SK-N-SH (cell line): ENCODE measurements around the gene ATF6. TPM values are rescaled to one million over a fixed set of nuclear protein-coding genes. Genes with fewer than 3 reads are reported as not detected.
A peak's percentile ranks its signal among the peaks of the same experiment; 100 is the strongest.

ENCODE experiments used
- CTCF ChIA-PET: fragments of 300-600, 350-600 bp; formaldehyde crosslinking; extraction: SDS; loops from one replicate; lab custom pipeline; 2021; lab: Yijun Ruan, JAX
- POLR2A ChIA-PET: fragments of 350-600 bp; sonication (Branson Sonifier 250); formaldehyde crosslinking; extraction: SDS; loops from one replicate; lab custom pipeline; 2020; ENCODE audit warnings: antibody characterized with exemption, inconsistent platforms; lab: Yijun Ruan, JAX
- DNase-seq: peaks from one replicate; pipeline ENCODE4 v3.0.0; 2012
- H2AFZ ChIP-seq: fragments of 200-600 bp; sonication (generic); 2 replicates; pipeline ENCODE4 v1.8.1; 2016; ENCODE audit warnings: antibody characterized with exemption, mild to moderate bottlenecking, low read depth
- H3F3A ChIP-seq: fragments of 200-600 bp; sonication (generic); replicated peaks from 2 replicates; pipeline ENCODE3; 2016; ENCODE audit warnings: antibody characterized with exemption, mild to moderate bottlenecking; ENCODE audit not compliant: insufficient read depth
- H3K27ac ChIP-seq, 2 experiments: fragments of 200-500 bp in 1 of 2; fragments of 200-600 bp in 1 of 2; sonication (Bioruptor generic) in 1 of 2; sonication (generic), shearing (Covaris generic) in 1 of 2; 2 replicates each; pipeline versions ENCODE4 v1.5.1 to v1.6.1; 2014 to 2016; ENCODE audit warnings: low read depth in 2 of 2, inconsistent platforms in 1 of 2, low read length in 1 of 2, mild to moderate bottlenecking in 1 of 2, mixed read lengths in 1 of 2
- H3K27me3 ChIP-seq: fragments of 200-600 bp; sonication (generic), shearing (Covaris generic); 2 replicates; pipeline ENCODE4 v1.6.1; 2016; ENCODE audit warnings: mixed run types; ENCODE audit not compliant: insufficient read depth
- H3K36me3 ChIP-seq, 2 experiments: fragments of 200-500 bp in 1 of 2; fragments of 200-600 bp in 1 of 2; sonication (Bioruptor generic) in 1 of 2; sonication (generic) in 1 of 2; replicated peaks in 1 of 2; 2 replicates each; pipeline versions ENCODE3 to v1.5.1; 2014 to 2016; ENCODE audit warnings: low read length in 1 of 2, mild to moderate bottlenecking in 1 of 2; ENCODE audit not compliant: insufficient read depth in 2 of 2, control insufficient read depth in 1 of 2
- H3K4me1 ChIP-seq, 2 experiments: fragments of 200-500 bp in 1 of 2; fragments of 200-600 bp in 1 of 2; sonication (Bioruptor generic) in 1 of 2; sonication (generic), shearing (Covaris generic) in 1 of 2; 2 replicates each; pipeline versions ENCODE4 v1.5.1 to v1.6.1; 2014 to 2016; ENCODE audit warnings: low read depth in 1 of 2, low read length in 1 of 2, mixed run types in 1 of 2; ENCODE audit not compliant: insufficient read depth in 2 of 2, control insufficient read depth in 1 of 2
- H3K4me2 ChIP-seq: fragments of 200-600 bp; sonication (generic), shearing (Covaris generic); 2 replicates; pipeline ENCODE4 v1.6.1; 2017; ENCODE audit warnings: mixed run types
- H3K4me3 ChIP-seq, 2 experiments: fragments of 200-500 bp in 1 of 2; fragments of 200-600 bp in 1 of 2; sonication (Bioruptor generic) in 1 of 2; sonication (generic), shearing (Covaris generic) in 1 of 2; 2 replicates each; pipeline versions ENCODE4 v1.5.1 to v1.8.1; 2014 to 2016; ENCODE audit warnings: low read depth in 2 of 2, inconsistent platforms in 1 of 2, low read length in 1 of 2, mild to moderate bottlenecking in 1 of 2, mixed read lengths in 1 of 2, moderate library complexity in 1 of 2
- H3K79me2 ChIP-seq: fragments of 200-600 bp; sonication (generic); 2 replicates; pipeline ENCODE4 v1.8.1; 2017; ENCODE audit warnings: mild to moderate bottlenecking; ENCODE audit not compliant: insufficient read depth
- H3K9ac ChIP-seq: fragments of 200-600 bp; sonication (generic); 2 replicates; pipeline ENCODE4 v1.6.1; 2017; ENCODE audit warnings: mixed run types
- H3K9me2 ChIP-seq: fragments of 200-600 bp; sonication (generic); 2 replicates; pipeline ENCODE4 v1.6.1; 2017; ENCODE audit warnings: mixed run types
- H3K9me3 ChIP-seq: fragments of 200-600 bp; sonication (generic); 2 replicates; pipeline ENCODE4 v1.6.1; 2017; ENCODE audit warnings: mixed run types, mild to moderate bottlenecking, moderate library complexity
- H4K20me1 ChIP-seq: fragments of 200-600 bp; sonication (generic); 2 replicates; pipeline ENCODE4 v1.6.1; 2017; ENCODE audit warnings: mild to moderate bottlenecking, mixed run types; ENCODE audit not compliant: insufficient read depth
- EP300 ChIP-seq, 2 experiments: IDR thresholded peaks; 2 replicates each; pipeline versions ENCODE4 v1.4.0 to v1.6.1; 2012; ENCODE audit warnings: borderline replicate concordance in 1 of 2, low read depth in 1 of 2, low read length in 1 of 2
- FOSL2 ChIP-seq: IDR thresholded peaks from 2 replicates; pipeline ENCODE4 v1.4.0; 2012; ENCODE audit warnings: low read depth, mild to moderate bottlenecking, moderate library complexity, borderline replicate concordance
- GABPA ChIP-seq: IDR thresholded peaks from 2 replicates; pipeline ENCODE4 v1.4.0; 2012; ENCODE audit warnings: low read depth, mild to moderate bottlenecking
- JUND ChIP-seq: IDR thresholded peaks from 2 replicates; pipeline ENCODE4 v1.4.0; 2012
- MEF2A ChIP-seq: IDR thresholded peaks from 2 replicates; pipeline ENCODE4 v1.4.0; 2012; ENCODE audit warnings: low read depth, borderline replicate concordance
- NFIC ChIP-seq: IDR thresholded peaks from 2 replicates; pipeline ENCODE4 v1.4.0; 2012; ENCODE audit warnings: borderline replicate concordance
- POLR2AphosphoS5 ChIP-seq: IDR thresholded peaks from 2 replicates; pipeline ENCODE4 v1.6.1; 2012; ENCODE audit warnings: low read depth, low read length
- RAD21 ChIP-seq: IDR thresholded peaks from 2 replicates; pipeline ENCODE4 v1.6.1; 2012; ENCODE audit warnings: mild to moderate bottlenecking, low read length
- TCF12 ChIP-seq: IDR thresholded peaks from 2 replicates; pipeline ENCODE4 v1.4.0; 2012
- WGBS: methylation state at CpG from one replicate; pipeline ENCODE4 v1.1.6; 2017; ENCODE audit warnings: low lambda C conversion rate; 5-methylcytosine and 5-hydroxymethylcytosine counted together
- polyA plus RNA-seq, 3 experiments: library from polyadenylated mRNA; depleted of rRNA; stranded (reverse); fragments of >200 nt; gene quantifications; 2 replicates each; pipeline ENCODE4 v1.2.3, GENCODE V29; 2012
- TF ChIP-seq, protein P1 (sequence below): IDR thresholded peaks from 2 replicates; pipeline ENCODE4 v1.6.1; 2012; ENCODE audit warnings: mild to moderate bottlenecking, low read depth, low read length, moderate library complexity
- TF ChIP-seq, protein P2 (sequence below): IDR thresholded peaks from 2 replicates; pipeline ENCODE4; 2012

ATF6 gene
- polyA plus RNA-seq, 1 of the 3 experiments (the other 2 are of a cell fraction), result 8.8 TPM

DNA sequence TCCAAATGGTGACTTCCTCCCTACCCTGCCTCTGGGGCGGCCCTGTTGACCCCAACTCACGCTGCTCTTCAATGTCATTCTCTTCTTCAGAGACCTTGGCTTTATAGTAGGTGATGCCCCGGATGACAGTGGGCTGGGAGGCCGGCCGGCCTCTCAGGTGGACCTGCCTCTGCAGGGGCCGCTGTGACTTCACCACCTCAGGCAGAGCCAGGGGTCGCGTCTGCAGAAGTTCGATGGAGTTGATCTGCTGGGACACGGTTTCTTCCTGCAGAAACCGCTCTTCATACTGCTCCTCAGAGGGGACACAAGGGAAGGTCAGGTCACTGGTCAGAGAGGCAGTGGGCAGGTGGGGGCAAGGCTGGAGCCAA, 233.9 kb downstream of the ATF6 start (continued):
- TF ChIP-seq RAD21, result no peak
- TF ChIP-seq GABPA, result no peak
- TF ChIP-seq FOSL2, result no peak

DNA sequence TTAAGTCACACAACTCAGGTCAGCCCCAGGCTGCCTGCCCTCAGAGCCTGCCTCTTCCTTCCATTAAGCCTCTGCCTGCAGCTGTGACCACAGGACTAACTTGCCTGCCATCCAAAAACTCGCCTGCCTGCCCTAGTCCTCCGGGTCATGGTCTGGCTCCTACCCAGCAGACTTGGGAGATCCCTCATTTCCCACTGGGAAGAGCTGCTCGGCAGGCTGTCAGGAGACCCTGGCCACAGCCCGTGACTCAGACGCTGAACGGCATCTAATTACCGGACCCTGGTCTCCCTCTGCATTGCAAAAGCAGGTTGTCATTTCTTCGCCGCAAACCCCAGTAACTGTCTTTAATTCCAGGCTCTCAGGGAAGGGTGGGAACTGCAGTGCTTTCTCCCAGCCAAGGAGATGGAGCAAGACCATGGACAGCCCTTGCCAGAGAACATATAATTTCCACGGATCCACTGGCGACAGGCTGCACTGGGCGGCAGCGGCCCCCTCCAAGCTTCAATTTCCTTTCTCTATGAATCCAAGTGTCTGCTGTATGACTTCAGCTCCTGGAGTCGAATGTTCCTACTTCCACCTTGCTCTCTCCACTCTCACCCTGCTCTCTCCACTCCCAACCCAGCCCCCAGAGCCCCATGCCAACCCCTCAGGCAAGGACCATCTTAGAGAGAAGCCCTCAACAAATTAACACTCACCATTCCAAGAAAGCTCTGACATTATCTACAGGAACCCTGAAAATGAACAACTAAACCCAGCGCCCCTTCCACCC, 237.1 kb downstream of the ATF6 start:
- Histone ChIP-seq H3K9me3 (no peaks in the 10 kb centered on the region), H2AFZ (no peak overlapping the region), H4K20me1 (no peaks in the 10 kb centered on the region), H3K27ac (no peak overlapping the region), H3K36me3 (peaks cover 0 to 3% of the 10 kb centered on the region in 2 experiments), H3K4me2 (peak overlapping the region; percentile 41), H3K9me2 (no peaks in the 10 kb centered on the region), H3K9ac (no peak overlapping the region), H3F3A (no peaks in the 10 kb centered on the region), H3K4me1 (peaks cover 9 to 11% of the 10 kb centered on the region in 2 experiments; a peak in 2 of 4 replicates), H3K4me3 (no peak overlapping the region), H3K79me2 (no peaks in the 10 kb centered on the region), H3K27me3 (no peaks in the 10 kb centered on the region)
- DNase-seq, result no peak
- TF ChIP-seq NFIC, result peak; percentile 16; the same call in 1 of the 2 replicates
- peak; percentile 30; the same call in 1 of the 2 replicates for TF ChIP-seq JUND
- TF ChIP-seq, protein P1, sequence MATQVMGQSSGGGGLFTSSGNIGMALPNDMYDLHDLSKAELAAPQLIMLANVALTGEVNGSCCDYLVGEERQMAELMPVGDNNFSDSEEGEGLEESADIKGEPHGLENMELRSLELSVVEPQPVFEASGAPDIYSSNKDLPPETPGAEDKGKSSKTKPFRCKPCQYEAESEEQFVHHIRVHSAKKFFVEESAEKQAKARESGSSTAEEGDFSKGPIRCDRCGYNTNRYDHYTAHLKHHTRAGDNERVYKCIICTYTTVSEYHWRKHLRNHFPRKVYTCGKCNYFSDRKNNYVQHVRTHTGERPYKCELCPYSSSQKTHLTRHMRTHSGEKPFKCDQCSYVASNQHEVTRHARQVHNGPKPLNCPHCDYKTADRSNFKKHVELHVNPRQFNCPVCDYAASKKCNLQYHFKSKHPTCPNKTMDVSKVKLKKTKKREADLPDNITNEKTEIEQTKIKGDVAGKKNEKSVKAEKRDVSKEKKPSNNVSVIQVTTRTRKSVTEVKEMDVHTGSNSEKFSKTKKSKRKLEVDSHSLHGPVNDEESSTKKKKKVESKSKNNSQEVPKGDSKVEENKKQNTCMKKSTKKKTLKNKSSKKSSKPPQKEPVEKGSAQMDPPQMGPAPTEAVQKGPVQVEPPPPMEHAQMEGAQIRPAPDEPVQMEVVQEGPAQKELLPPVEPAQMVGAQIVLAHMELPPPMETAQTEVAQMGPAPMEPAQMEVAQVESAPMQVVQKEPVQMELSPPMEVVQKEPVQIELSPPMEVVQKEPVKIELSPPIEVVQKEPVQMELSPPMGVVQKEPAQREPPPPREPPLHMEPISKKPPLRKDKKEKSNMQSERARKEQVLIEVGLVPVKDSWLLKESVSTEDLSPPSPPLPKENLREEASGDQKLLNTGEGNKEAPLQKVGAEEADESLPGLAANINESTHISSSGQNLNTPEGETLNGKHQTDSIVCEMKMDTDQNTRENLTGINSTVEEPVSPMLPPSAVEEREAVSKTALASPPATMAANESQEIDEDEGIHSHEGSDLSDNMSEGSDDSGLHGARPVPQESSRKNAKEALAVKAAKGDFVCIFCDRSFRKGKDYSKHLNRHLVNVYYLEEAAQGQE, result peak; percentile 30; the same call in 1 of the 2 replicates
- no peak for TF ChIP-seq EP300 (IDR thresholded peaks at IDR 0.05; ENCODE audit: borderline replicate concordance in 1 of 2, low read depth in 1 of 2, low read length in 1 of 2)
- TF ChIP-seq FOSL2, result peak; percentile 44; the same call in 1 of the 2 replicates
- TF ChIP-seq POLR2AphosphoS5, result no peak
- TF ChIP-seq, protein P2, sequence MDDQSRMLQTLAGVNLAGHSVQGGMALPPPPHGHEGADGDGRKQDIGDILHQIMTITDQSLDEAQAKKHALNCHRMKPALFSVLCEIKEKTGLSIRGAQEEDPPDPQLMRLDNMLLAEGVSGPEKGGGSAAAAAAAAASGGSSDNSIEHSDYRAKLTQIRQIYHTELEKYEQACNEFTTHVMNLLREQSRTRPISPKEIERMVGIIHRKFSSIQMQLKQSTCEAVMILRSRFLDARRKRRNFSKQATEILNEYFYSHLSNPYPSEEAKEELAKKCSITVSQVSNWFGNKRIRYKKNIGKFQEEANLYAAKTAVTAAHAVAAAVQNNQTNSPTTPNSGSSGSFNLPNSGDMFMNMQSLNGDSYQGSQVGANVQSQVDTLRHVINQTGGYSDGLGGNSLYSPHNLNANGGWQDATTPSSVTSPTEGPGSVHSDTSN, result peak; percentile 15; the same call in 1 of the 2 replicates
- TF ChIP-seq TCF12, result 0 out of 2 replicates have a peak, but pooled peaks have one; percentile 40
- TF ChIP-seq MEF2A, result no peak
- WGBS, result 74% methylated on average over 9 of the region's 15 CpGs
- POLR2A ChIA-PET, result interaction anchor here (1.1 kb wide), 1 partner anchor 21 kb away, joined by 3 read pairs; the partner anchor contains the start of gene OLFML2B
- CTCF ChIA-PET, result no interaction called here
